HFF-Myc (cell line): ENCODE data around the gene CIP2A.

Experiments used
- DNase-seq: peaks from one replicate; pipeline ENCODE4 v3.0.0-alpha.2; 2011; ENCODE audit warnings: low read depth; ENCODE audit errors: extremely low read depth
- H3K4me3 ChIP-seq: replicated peaks from 2 replicates; pipeline ENCODE4 v1.5.1; 2011; ENCODE audit warnings: low read depth, mild to moderate bottlenecking, control low read depth, low read length
- TF ChIP-seq, protein P1 (sequence below): IDR thresholded peaks from 2 replicates; pipeline ENCODE4 v1.5.1; 2012; ENCODE audit warnings: mild to moderate bottlenecking, low read depth, low read length, control low read depth; ENCODE audit errors: missing control alignments

The CIP2A gene

GRCh38 chr3:108566599-108566998 lies 22.6 kb downstream of the CIP2A start:
- DNase-seq: no peak
- H3K4me3 ChIP-seq: no peak overlapping the region
- TF ChIP-seq, protein P1, sequence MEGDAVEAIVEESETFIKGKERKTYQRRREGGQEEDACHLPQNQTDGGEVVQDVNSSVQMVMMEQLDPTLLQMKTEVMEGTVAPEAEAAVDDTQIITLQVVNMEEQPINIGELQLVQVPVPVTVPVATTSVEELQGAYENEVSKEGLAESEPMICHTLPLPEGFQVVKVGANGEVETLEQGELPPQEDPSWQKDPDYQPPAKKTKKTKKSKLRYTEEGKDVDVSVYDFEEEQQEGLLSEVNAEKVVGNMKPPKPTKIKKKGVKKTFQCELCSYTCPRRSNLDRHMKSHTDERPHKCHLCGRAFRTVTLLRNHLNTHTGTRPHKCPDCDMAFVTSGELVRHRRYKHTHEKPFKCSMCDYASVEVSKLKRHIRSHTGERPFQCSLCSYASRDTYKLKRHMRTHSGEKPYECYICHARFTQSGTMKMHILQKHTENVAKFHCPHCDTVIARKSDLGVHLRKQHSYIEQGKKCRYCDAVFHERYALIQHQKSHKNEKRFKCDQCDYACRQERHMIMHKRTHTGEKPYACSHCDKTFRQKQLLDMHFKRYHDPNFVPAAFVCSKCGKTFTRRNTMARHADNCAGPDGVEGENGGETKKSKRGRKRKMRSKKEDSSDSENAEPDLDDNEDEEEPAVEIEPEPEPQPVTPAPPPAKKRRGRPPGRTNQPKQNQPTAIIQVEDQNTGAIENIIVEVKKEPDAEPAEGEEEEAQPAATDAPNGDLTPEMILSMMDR: no peak

- no peak for DNase-seq
- H3K4me3 ChIP-seq: no peak overlapping the region
- TF ChIP-seq, protein P1: no peak
Observed at GRCh38 chr3:108565506-108565905, 23.7 kb downstream of the CIP2A start.

- no peak overlapping the region for H3K4me3 ChIP-seq
- TF ChIP-seq, protein P1: no peak
- DNase-seq: no peak
Observed at GRCh38 chr3:108564564-108564963, 24.7 kb downstream of the CIP2A start.

GRCh38 chr3:108562565-108562964 lies 26.7 kb downstream of the CIP2A start:
- no peak overlapping the region for H3K4me3 ChIP-seq
- TF ChIP-seq, protein P1: no peak
- DNase-seq: no peak

GRCh38 chr3:108555966-108556581 lies 33.2 kb downstream of the CIP2A start:
- no peak for DNase-seq
- TF ChIP-seq, protein P1: no peak
- H3K4me3 ChIP-seq: no peak overlapping the region

- DNase-seq: no peak
- TF ChIP-seq, protein P1: no peak
Observed at GRCh38 chr3:108554913-108555571, 34.2 kb downstream of the CIP2A start.

More at GRCh38 chr3:108554913-108555571, 34.2 kb downstream of the CIP2A start:
- no peak overlapping the region for H3K4me3 ChIP-seq
